ENCODE data around the gene TAOK1. TPM values are rescaled to one million over a fixed set of nuclear protein-coding genes. Genes with fewer than 3 reads are reported as not detected.

Gene TAOK1
- total and polyA plus RNA-seq, 2 of the 13 experiments (the other 11 are each of a cell fraction or from before 2014, with no cell fraction given) = 14.1 to 23.0 TPM

DNA sequence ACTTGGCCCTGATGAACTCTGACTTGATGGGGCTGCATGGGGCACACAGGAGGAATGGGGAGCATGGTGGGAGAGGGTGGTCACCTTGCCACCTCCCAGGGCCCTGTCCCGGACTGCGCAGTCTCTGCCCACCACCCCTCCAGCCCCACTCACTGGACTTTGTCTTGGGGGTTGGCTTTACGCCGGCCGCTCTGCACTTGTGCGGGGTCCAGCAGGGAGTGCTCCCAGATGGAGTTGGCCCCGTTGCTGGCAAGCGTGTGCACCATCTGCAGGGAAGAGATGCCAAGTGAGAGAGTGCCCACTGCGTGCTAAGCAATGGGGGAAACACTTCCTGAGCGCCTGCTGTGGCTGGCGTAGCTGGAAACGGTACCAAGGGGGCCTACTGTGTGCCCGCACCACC, 192.6 kb downstream of the TAOK1 start:
- no peak for FAIRE-seq
- Histone ChIP-seq H3K4me3 (replicated peaks in 1 of 3; ENCODE audit: insufficient read depth in 1 of 3, low read depth in 2 of 3, low read length in 3 of 3) (no peak overlapping the region), H2AFZ (ENCODE audit: low read length) (no peak overlapping the region), H3K36me3 (replicated peaks in 1 of 2; ENCODE audit: control insufficient read depth in 1 of 2, insufficient read depth in 2 of 2, low read length in 2 of 2) (peaks cover 6 to 7% of the 10 kb centered on the region in 2 experiments; a peak in 4 of 5 replicates), H3K9ac (ENCODE audit: insufficient read depth, low read depth, low read length) (no peak overlapping the region), H3K4me1 (ENCODE audit: insufficient read depth, low read length) (peaks cover 25% of the 10 kb centered on the region), H3K27me3 (ENCODE audit: control insufficient read depth in 1 of 2, insufficient read depth in 2 of 2, low read length in 2 of 2) (no peaks in the 10 kb centered on the region), H3K9me3 (ENCODE audit: low read length) (no peaks in the 10 kb centered on the region), H3K4me2 (ENCODE audit: low read depth, low read length) (no peak overlapping the region), H4K20me1 (ENCODE audit: insufficient read depth, low read length) (peaks cover 5% of the 10 kb centered on the region; the same call in 1 of the 2 replicates), H3K27ac (ENCODE audit: extremely low read length, insufficient read depth, low read length) (no peak overlapping the region), H3K79me2 (ENCODE audit: insufficient read depth, low read length) (peaks cover 12% of the 10 kb centered on the region)
- in situ Hi-C loops (cut with HindIII; ENCODE audit: extremely low pct_ligation_motif_present, low pct_unique_long_range_greater_than_20kb) (loop anchor here (5.0 kb wide), 1 partner anchor 35 kb away; no protein-coding TSS in a partner anchor), intact Hi-C loops (cut with micrococcal nuclease; ENCODE audit: unreplicated experiment) (no loop called here)
- BruUV-seq (replicated peaks) = no TSS peak
- DNase-seq (ENCODE audit: low spot score) = no peak
- TF ChIP-seq GZF1 (CRISPR knock-in tag; IDR thresholded peaks at IDR 0.05) = no peak
- TF ChIP-seq ZNF564 (CRISPR knock-in tag; IDR thresholded peaks at IDR 0.05) = no peak
- TF ChIP-seq ZNF20 (CRISPR knock-in tag; IDR thresholded peaks at IDR 0.05) = no peak
- no peak for TF ChIP-seq ZNF569 (CRISPR knock-in tag; IDR thresholded peaks at IDR 0.05; ENCODE audit: borderline replicate concordance)
- TF ChIP-seq KAT2B (IDR thresholded peaks at IDR 0.05; ENCODE audit: borderline replicate concordance, low read depth, low read length) = no peak
- TF ChIP-seq JARID2 (CRISPR knock-in tag; IDR thresholded peaks at IDR 0.05; ENCODE audit: insufficient replicate concordance) = no peak
- no peak for TF ChIP-seq ZNF747 (CRISPR knock-in tag; IDR thresholded peaks at IDR 0.05; ENCODE audit: borderline replicate concordance)
- ChIA-PET CTCF (ENCODE audit: low intra/inter-chr PET ratio, low total read pairs) (interaction anchor here (0.6 kb wide), 1 partner anchor 9 kb away, joined by 3 read pairs; no protein-coding TSS in a partner anchor), POLR2A (no interaction called here)
- no peak for ATAC-seq
- WGBS (ENCODE audit: low lambda C conversion rate) = 94% methylated on average over 7 of the region's 13 CpGs

Measured in HepG2 (cell line).